Left lung (tissue), 10 donors: ENCODE measurements around the gene CDC42BPA. TPM values are rescaled to one million over a fixed set of nuclear protein-coding genes. Genes with fewer than 3 reads are reported as not detected.

Source experiments
- ATAC-seq: fragments of 200-7000 bp; cut with Tn5 transposase; one replicate; pipeline ENCODE4 v1.9.1; 2020; ENCODE audit warnings: moderate library complexity
- DNase-seq, 4 donors: peaks; one replicate each; pipeline ENCODE4 v3.0.0-alpha.2; 2013 to 2020
- H3K27ac ChIP-seq, 2 donors: fragments of 200-600 bp; sonication (generic) in 1 of 2; one replicate each; pipeline versions ENCODE4 v1.5.0 to v1.8.0; 2020 to 2021
- H3K27me3 ChIP-seq, 2 donors: fragments of 200-600 bp; sonication (generic) in 1 of 2; one replicate each; pipeline versions ENCODE4 v1.5.0 to v1.8.0; 2020 to 2021
- H3K36me3 ChIP-seq, 2 donors: fragments of 200-600 bp; sonication (generic) in 1 of 2; one replicate each; pipeline versions ENCODE4 v1.5.0 to v1.8.0; 2020 to 2021
- H3K4me1 ChIP-seq, 2 donors: fragments of 200-600 bp; one replicate each; pipeline ENCODE4 v1.8.0; 2021
- H3K4me3 ChIP-seq, 2 donors: fragments of 200-600 bp; sonication (generic) in 1 of 2; one replicate each; pipeline versions ENCODE4 v1.5.0 to v1.8.0; 2020 to 2021; ENCODE audit warnings: mild to moderate bottlenecking in 1 of 2
- H3K9me3 ChIP-seq, 2 donors: fragments of 200-600 bp; sonication (generic) in 1 of 2; one replicate each; pipeline versions ENCODE4 v1.5.0 to v1.8.0; 2020 to 2021
- intact Hi-C, 2 donors: fragments of 100-400 bp; cut with DNase I; formaldehyde crosslinking; loops; one replicate each; pipeline versions ENCODE4 v1.11.2 to v1.14.2; 2022
- polyA plus RNA-seq, 6 donors: library from polyadenylated mRNA; unstranded; fragments of 120-200 nt; gene quantifications; one replicate each; pipeline ENCODE4 v1.2.1, GENCODE V29; 2013; ENCODE audit not compliant: insufficient read length in 6 of 6
- total RNA-seq, 2 donors: library from RNA; stranded (reverse); fragmentation: NEBNext Ultra II Directional; extraction: Animal tissue kit (Norgen Biotek cat#: 25700); gene quantifications; one replicate each; pipeline ENCODE4 v1.2.1, GENCODE V29; 2021
- TF ChIP-seq, protein P1 (sequence below), 2 donors: fragments of 200-600 bp; sonication (generic) in 1 of 2; IDR thresholded peaks; one replicate each; pipeline versions ENCODE4 v1.5.0 to v1.8.0; 2021; ENCODE audit warnings: antibody characterized with exemption in 2 of 2
- donor health status: DM: no; HTN: yes; CAD: no.
- donor health status: DM: no; HTN: no; CAD: no.

Gene CDC42BPA
- total and polyA plus RNA-seq, 8 donors = 35.8 to 49.0 (median 43.4) TPM

DNA sequence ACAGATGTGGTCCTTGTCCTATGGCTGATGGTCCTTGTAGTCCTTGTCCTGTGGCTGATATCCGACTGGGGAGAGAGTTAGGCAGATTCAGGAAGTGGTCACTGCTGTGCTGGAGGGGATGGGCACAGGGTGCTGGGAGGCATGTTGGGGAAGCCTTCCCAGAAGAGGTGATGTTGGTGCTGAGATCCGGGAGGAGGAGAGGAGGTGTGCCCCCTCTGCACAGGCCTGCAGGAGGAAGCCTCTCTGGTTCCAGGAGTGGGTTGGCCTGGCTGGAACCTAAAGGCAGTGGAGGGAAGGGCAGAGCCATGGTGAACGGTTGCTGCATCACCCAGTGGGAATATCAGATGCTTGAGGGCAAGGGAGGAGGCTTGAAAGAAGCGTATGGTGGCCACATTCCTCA lies 363.5 kb downstream of the CDC42BPA start:
- intact Hi-C loops = no loop called here
- ATAC-seq = no peak
- no peak for DNase-seq

DNA sequence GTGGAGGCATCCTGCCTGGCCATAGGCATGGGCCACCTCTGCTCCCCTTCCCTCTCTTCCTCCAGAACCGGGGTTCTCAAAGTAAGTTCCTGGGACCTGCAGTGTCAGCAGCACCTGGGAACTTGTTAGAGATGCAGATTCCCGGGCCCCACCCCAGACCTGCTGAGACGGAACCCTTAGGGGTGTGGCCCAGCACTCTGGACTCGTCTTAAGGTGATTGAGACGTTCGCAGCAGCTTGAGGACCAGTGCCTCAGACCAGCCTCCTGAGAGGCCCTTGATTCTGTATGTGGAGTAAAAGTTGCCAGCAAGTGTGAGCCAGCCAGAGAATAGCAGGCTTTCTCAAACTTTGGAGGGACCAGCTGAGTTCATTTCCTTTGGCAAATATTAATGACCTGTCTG lies 364.0 kb downstream of the CDC42BPA start:
- peak; percentile 77 for ATAC-seq
- intact Hi-C loops = no loop called here
- DNase-seq = no peak
- TF ChIP-seq, protein P1, sequence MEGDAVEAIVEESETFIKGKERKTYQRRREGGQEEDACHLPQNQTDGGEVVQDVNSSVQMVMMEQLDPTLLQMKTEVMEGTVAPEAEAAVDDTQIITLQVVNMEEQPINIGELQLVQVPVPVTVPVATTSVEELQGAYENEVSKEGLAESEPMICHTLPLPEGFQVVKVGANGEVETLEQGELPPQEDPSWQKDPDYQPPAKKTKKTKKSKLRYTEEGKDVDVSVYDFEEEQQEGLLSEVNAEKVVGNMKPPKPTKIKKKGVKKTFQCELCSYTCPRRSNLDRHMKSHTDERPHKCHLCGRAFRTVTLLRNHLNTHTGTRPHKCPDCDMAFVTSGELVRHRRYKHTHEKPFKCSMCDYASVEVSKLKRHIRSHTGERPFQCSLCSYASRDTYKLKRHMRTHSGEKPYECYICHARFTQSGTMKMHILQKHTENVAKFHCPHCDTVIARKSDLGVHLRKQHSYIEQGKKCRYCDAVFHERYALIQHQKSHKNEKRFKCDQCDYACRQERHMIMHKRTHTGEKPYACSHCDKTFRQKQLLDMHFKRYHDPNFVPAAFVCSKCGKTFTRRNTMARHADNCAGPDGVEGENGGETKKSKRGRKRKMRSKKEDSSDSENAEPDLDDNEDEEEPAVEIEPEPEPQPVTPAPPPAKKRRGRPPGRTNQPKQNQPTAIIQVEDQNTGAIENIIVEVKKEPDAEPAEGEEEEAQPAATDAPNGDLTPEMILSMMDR (IDR thresholded peaks at IDR 0.05) = no peak
- Histone ChIP-seq H3K36me3 (no peaks in the 10 kb centered on the region), H3K27ac (no peak overlapping the region), H3K27me3 (no peaks in the 10 kb centered on the region), H3K4me3 (no peak overlapping the region), H3K9me3 (no peaks in the 10 kb centered on the region), H3K4me1 (peaks cover 0 to 8% of the 10 kb centered on the region in 2 donors)

More for the DNA sequence above, 363.5 kb downstream of the CDC42BPA start:
- H3K9me3 ChIP-seq = no peaks in the 10 kb centered on the region
- TF ChIP-seq, protein P1 (IDR thresholded peaks at IDR 0.05) = no peak
- no peak overlapping the region for H3K4me3 ChIP-seq
- H3K27ac ChIP-seq = no peak overlapping the region
- peaks cover 0 to 8% of the 10 kb centered on the region in 2 donors for H3K4me1 ChIP-seq
- H3K27me3 ChIP-seq = no peaks in the 10 kb centered on the region
- H3K36me3 ChIP-seq = no peaks in the 10 kb centered on the region

DNA sequence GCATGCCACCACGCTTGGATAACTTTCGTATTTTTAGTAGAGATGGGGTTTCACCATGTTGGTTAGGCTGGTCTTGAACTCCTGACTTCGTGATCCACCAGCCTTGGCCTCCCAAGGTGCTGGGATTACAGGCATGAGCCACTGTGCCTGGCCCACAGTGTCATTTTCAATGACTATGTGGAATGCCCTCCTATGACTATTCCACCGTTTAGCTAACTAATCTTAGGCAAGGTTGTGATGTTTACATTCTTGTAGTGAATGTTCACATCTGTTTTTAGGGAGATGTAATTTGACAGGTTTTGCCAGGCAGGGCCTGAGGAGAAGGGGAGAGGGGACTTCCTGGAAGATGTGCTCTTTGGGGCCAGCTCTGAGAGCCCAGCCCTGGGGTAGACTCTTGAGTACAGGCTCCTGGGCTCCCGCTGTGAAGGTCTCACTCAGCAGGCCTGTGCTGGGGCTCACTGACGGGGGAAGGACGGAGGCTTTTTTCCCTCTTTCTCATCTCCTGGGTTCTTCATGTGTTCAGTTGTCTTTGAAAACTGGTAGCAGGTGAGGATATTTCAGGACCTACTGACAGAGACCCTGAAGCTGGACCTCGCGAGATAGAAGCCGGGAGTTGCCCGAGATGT lies 365.0 kb downstream of the CDC42BPA start:
- intact Hi-C loops = no loop called here
- Histone ChIP-seq H3K9me3 (no peaks in the 10 kb centered on the region), H3K27ac (no peak overlapping the region), H3K4me1 (peaks cover 0 to 8% of the 10 kb centered on the region in 2 donors), H3K4me3 (no peak overlapping the region), H3K36me3 (no peaks in the 10 kb centered on the region), H3K27me3 (no peaks in the 10 kb centered on the region)
- ATAC-seq = no peak
- no peak for DNase-seq
- TF ChIP-seq, protein P1 (IDR thresholded peaks at IDR 0.05) = no peak

DNA sequence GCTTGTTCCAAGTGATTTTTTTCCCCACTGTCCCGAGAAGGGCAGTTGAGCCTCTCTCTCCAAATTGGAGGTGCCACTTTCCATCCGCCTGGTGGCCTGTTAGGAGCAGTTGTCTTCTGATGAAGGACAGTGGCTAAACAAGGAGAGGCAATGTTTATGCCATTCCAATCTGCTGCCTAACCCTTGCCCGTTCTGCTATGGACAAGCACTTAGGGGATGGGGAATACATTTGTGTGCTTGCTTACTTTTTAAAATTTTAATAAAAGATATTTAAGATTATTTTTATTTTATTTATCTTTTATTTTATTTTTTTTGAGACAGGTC lies 366.2 kb downstream of the CDC42BPA start:
- TF ChIP-seq, protein P1 (IDR thresholded peaks at IDR 0.05) = no peak
- intact Hi-C loops = no loop called here
- ATAC-seq (no peak), DNase-seq (no peak)
- no peaks in the 10 kb centered on the region for H3K27me3 ChIP-seq
- peaks cover 0 to 8% of the 10 kb centered on the region in 2 donors for H3K4me1 ChIP-seq
- H3K36me3 ChIP-seq = no peaks in the 10 kb centered on the region
- H3K9me3 ChIP-seq = no peaks in the 10 kb centered on the region
- no peak overlapping the region for H3K27ac ChIP-seq
- H3K4me3 ChIP-seq = no peak overlapping the region

DNA sequence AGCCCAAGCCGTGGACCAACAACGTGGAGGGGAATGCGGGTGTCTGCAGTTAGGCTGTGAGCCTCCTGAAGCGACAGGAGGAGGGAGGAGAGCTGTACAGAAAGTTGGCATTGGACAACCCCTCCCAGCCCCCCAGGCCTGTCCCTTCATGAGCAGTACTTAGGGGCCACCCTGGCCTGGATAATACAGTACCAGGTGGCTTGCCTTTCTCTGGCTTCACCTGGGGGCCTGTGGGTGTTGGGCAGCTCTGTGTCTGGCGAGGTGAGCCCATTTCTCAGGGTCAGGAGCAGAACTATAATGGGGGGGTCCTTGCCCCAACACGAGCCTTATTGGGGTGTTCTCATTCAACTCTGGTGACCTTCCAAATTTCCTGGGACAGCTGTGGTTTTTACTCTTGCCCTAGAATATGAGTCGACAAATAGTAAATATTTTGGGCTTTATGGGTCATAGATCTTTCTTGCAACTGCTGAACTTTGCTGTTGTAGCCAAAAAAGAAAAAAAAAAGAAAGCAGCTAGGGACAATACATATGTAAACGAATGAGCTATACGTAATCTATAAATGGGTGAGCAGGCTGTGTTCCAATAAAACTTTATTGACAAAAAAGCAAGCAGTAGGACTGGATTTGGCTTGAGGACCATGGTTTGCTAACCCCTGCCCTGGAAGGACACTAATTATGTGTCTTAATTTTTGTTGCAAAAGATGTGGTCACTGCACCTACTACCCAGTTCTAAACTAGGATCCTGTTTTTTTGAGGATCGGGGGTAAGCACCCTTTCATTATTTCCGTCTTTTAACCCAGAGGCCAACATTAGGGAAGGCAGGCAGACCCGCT lies 366.8 kb downstream of the CDC42BPA start:
- H3K4me1 ChIP-seq = peaks cover 0 to 13% of the 10 kb centered on the region in 2 donors
- H3K27ac ChIP-seq = no peak overlapping the region
- no peaks in the 10 kb centered on the region for H3K36me3 ChIP-seq
- no peak for ATAC-seq
- H3K4me3 ChIP-seq = no peak overlapping the region
- intact Hi-C loops = no loop called here
- H3K27me3 ChIP-seq = no peaks in the 10 kb centered on the region
- DNase-seq = no peak
- H3K9me3 ChIP-seq = no peaks in the 10 kb centered on the region
- TF ChIP-seq, protein P1 (IDR thresholded peaks at IDR 0.05) = no peak
